H1 (cell line): ENCODE measurements around the gene ZMYND12. TPM values are rescaled to one million over a fixed set of nuclear protein-coding genes. Genes with fewer than 3 reads are reported as not detected.

ENCODE experiments used
- CTCF ChIA-PET: fragments of 300-600 bp; sonication (Branson Sonifier 250); formaldehyde crosslinking; loops from one replicate; lab custom pipeline; 2021; ENCODE audit not compliant: partially characterized antibody; lab: Charles Lee
- POLR2A ChIA-PET: fragments of 300-600 bp; sonication (Branson Sonifier 250); formaldehyde crosslinking; loops from one replicate; lab custom pipeline; 2021; ENCODE audit warnings: inconsistent platforms; ENCODE audit not compliant: partially characterized antibody; lab: Charles Lee
- DNase-seq, 2 experiments: peaks; one replicate each; pipeline versions ENCODE4 v3.0.0 to v3.0.0-alpha.2; 2010 to 2022; ENCODE audit warnings: low spot score in 2 of 2, low read depth in 1 of 2, mixed read lengths in 1 of 2
- FAIRE-seq: peaks from 2 replicates; lab custom pipeline; 2011; peaks lifted over from hg19 to GRCh38; lab: Jason Lieb, UNC
- H2AFZ ChIP-seq: 2 replicates; pipeline ENCODE4 v1.8.1; 2012; ENCODE audit warnings: low read length, inconsistent platforms
- H2AK5ac ChIP-seq: 2 replicates; pipeline ENCODE4 v1.6.1; 2013; ENCODE audit warnings: low read depth, low read length
- H2BK120ac ChIP-seq: replicated peaks from 2 replicates; pipeline ENCODE3; 2013; ENCODE audit warnings: low read depth, low read length, inconsistent platforms
- H2BK12ac ChIP-seq: 2 replicates; pipeline ENCODE4 v1.6.1; 2013; ENCODE audit warnings: low read depth, low read length
- H2BK15ac ChIP-seq: 2 replicates; pipeline ENCODE4 v1.6.1; 2013; ENCODE audit warnings: low read length
- H2BK20ac ChIP-seq: 2 replicates; pipeline ENCODE4 v1.6.1; 2013; ENCODE audit warnings: low read length
- H2BK5ac ChIP-seq: 2 replicates; pipeline ENCODE4 v1.6.1; 2013; ENCODE audit warnings: low read depth, low read length
- H3K14ac ChIP-seq: 2 replicates; pipeline ENCODE4 v1.6.1; 2013; ENCODE audit warnings: inconsistent platforms; ENCODE audit not compliant: insufficient read length
- H3K18ac ChIP-seq: 2 replicates; pipeline ENCODE4 v1.6.1; 2013; ENCODE audit warnings: low read length; ENCODE audit errors: extremely low read depth
- H3K23ac ChIP-seq: 2 replicates; pipeline ENCODE4 v1.6.1; 2013; ENCODE audit warnings: inconsistent platforms; ENCODE audit not compliant: insufficient read length
- H3K23me2 ChIP-seq: 2 replicates; pipeline ENCODE4 v1.6.1; 2013; ENCODE audit warnings: low read depth, low read length
- H3K27ac ChIP-seq: 2 replicates; pipeline ENCODE4 v1.6.1; 2011; ENCODE audit warnings: low read depth, low read length, inconsistent platforms
- H3K27me3 ChIP-seq, 4 experiments: replicated peaks in 1 of 4; 1 replicate in 1 of 4; 2 replicates in 3 of 4; pipeline versions ENCODE4 v1.6.1 to v1.8.1; 2011 to 2013; ENCODE audit warnings: low read length in 3 of 4, mild to moderate bottlenecking in 3 of 4, inconsistent platforms in 2 of 4, mixed read lengths in 2 of 4, moderate library complexity in 1 of 4; ENCODE audit not compliant: control insufficient read depth in 3 of 4, insufficient read depth in 3 of 4; ENCODE audit errors: extremely low read depth in 1 of 4
- H3K36me3 ChIP-seq, 4 experiments: 2 replicates each; pipeline versions ENCODE4 v1.6.1 to v1.8.1; 2011 to 2013; ENCODE audit warnings: mild to moderate bottlenecking in 4 of 4, low read length in 3 of 4, moderate library complexity in 2 of 4, control low read depth in 1 of 4, inconsistent platforms in 1 of 4; ENCODE audit not compliant: insufficient read depth in 4 of 4, control insufficient read depth in 2 of 4
- H3K4ac ChIP-seq: replicated peaks from 2 replicates; pipeline ENCODE3; 2013; ENCODE audit warnings: low read length, low read depth, mixed read lengths, inconsistent platforms; ENCODE audit not compliant: insufficient read length
- H3K4me1 ChIP-seq, 4 experiments: replicated peaks in 1 of 4; 1 replicate in 1 of 4; 2 replicates in 3 of 4; pipeline versions ENCODE4 v1.6.1 to v1.8.1; 2011 to 2013; ENCODE audit warnings: low read length in 3 of 4, inconsistent platforms in 2 of 4, mixed read lengths in 1 of 4; ENCODE audit not compliant: insufficient read depth in 4 of 4, control insufficient read depth in 3 of 4
- H3K4me2 ChIP-seq, 2 experiments: 2 replicates each; pipeline versions ENCODE4 v1.6.1 to v1.8.1; 2011 to 2013; ENCODE audit warnings: low read depth in 2 of 2, low read length in 2 of 2, control low read depth in 1 of 2, inconsistent platforms in 1 of 2, mild to moderate bottlenecking in 1 of 2; ENCODE audit not compliant: insufficient read depth in 1 of 2
- H3K4me3 ChIP-seq, 4 experiments: fragments of 200-600, 300-600 bp in 1 of 4; sonication (generic), shearing (Covaris generic), sonication (Bioruptor Twin) in 1 of 4; 2 replicates each; pipeline versions ENCODE4 v1.5.1 to v1.8.1; 2011 to 2016; ENCODE audit warnings: low read length in 4 of 4, low read depth in 3 of 4, control low read depth in 2 of 4, inconsistent platforms in 2 of 4, mild to moderate bottlenecking in 2 of 4, mixed read lengths in 1 of 4, moderate library complexity in 1 of 4; ENCODE audit not compliant: insufficient read depth in 2 of 4; ENCODE audit errors: extremely low read depth in 1 of 4
- H3K56ac ChIP-seq: replicated peaks from 2 replicates; pipeline ENCODE3; 2013; ENCODE audit warnings: low read depth, mild to moderate bottlenecking, mixed read lengths, low read length, inconsistent platforms; ENCODE audit not compliant: insufficient read length
- H3K79me1 ChIP-seq: 2 replicates; pipeline ENCODE4 v1.6.1; 2013; ENCODE audit warnings: low read depth, low read length, control low read depth
- H3K79me2 ChIP-seq, 2 experiments: 2 replicates each; pipeline versions ENCODE4 v1.6.1 to v1.8.1; 2012 to 2013; ENCODE audit warnings: low read length in 2 of 2, mild to moderate bottlenecking in 2 of 2, inconsistent platforms in 1 of 2; ENCODE audit not compliant: insufficient read depth in 2 of 2, control insufficient read depth in 1 of 2
- H3K9ac ChIP-seq, 4 experiments: replicated peaks in 1 of 4; 1 replicate in 1 of 4; 2 replicates in 3 of 4; pipeline versions ENCODE4 v1.6.1 to v1.8.1; 2011 to 2013; ENCODE audit warnings: low read depth in 3 of 4, low read length in 3 of 4, control low read depth in 2 of 4, mild to moderate bottlenecking in 2 of 4, moderate library complexity in 2 of 4, inconsistent platforms in 1 of 4; ENCODE audit errors: extremely low read depth in 1 of 4
- H3K9me3 ChIP-seq, 2 experiments: 2 replicates each; pipeline versions ENCODE4 v1.6.1 to v1.8.1; 2012 to 2013; ENCODE audit warnings: mild to moderate bottlenecking in 2 of 2, moderate library complexity in 2 of 2, control low read depth in 1 of 2, inconsistent platforms in 1 of 2, low read depth in 1 of 2, low read length in 1 of 2, mixed read lengths in 1 of 2; ENCODE audit not compliant: insufficient read depth in 2 of 2
- H4K20me1 ChIP-seq, 2 experiments: replicated peaks in 1 of 2; 2 replicates each; pipeline versions ENCODE3 to v1.8.1; 2011 to 2013; ENCODE audit warnings: inconsistent platforms in 2 of 2, low read length in 2 of 2, mild to moderate bottlenecking in 1 of 2; ENCODE audit not compliant: insufficient read depth in 2 of 2, control insufficient read depth in 1 of 2
- H4K5ac ChIP-seq: 2 replicates; pipeline ENCODE4 v1.6.1; 2013; ENCODE audit warnings: low read length, low read depth, mixed read lengths, inconsistent platforms; ENCODE audit not compliant: insufficient read length
- H4K8ac ChIP-seq: 2 replicates; pipeline ENCODE4 v1.8.0; 2013; ENCODE audit warnings: mild to moderate bottlenecking, moderate library complexity, low read length, inconsistent platforms; ENCODE audit not compliant: insufficient read depth; ENCODE audit errors: extremely low read depth
- H4K91ac ChIP-seq: replicated peaks from 2 replicates; pipeline ENCODE3; 2013; ENCODE audit warnings: low read length, mixed read lengths, inconsistent platforms; ENCODE audit not compliant: insufficient read length
- CBX8 ChIP-seq: fragments of 300-800, 300-1000 bp; sonication (generic); IDR thresholded peaks from 2 replicates; pipeline ENCODE4 v1.7.1; 2016; ENCODE audit warnings: low read depth, low read length, borderline replicate concordance
- CTBP2 ChIP-seq: IDR thresholded peaks from 2 replicates; pipeline ENCODE4 v1.7.0; 2011; ENCODE audit warnings: borderline replicate concordance, mild to moderate bottlenecking, moderate library complexity, mixed read lengths, low read length; ENCODE audit not compliant: insufficient read depth, insufficient read length
- EP300 ChIP-seq, 2 experiments: IDR thresholded peaks; 1 replicate in 1 of 2; 2 replicates in 1 of 2; pipeline ENCODE4 v1.6.1; 2011 to 2012; ENCODE audit warnings: low read depth in 2 of 2, low read length in 2 of 2, mild to moderate bottlenecking in 2 of 2, borderline replicate concordance in 1 of 2, inconsistent platforms in 1 of 2, moderate library complexity in 1 of 2
- GTF2F1 ChIP-seq: IDR thresholded peaks from 2 replicates; pipeline ENCODE4 v1.6.1; 2012; ENCODE audit warnings: low read depth, low read length, improper control_type of control experiment, borderline replicate concordance
- JUND ChIP-seq: IDR thresholded peaks from 2 replicates; pipeline ENCODE4 v1.6.1; 2011; ENCODE audit warnings: mild to moderate bottlenecking, improper control_type of control experiment, low read length
- NRF1 ChIP-seq: IDR thresholded peaks from 2 replicates; pipeline ENCODE4 v1.6.1; 2011; ENCODE audit warnings: mild to moderate bottlenecking, low read depth, low read length, improper control_type of control experiment
- POU5F1 ChIP-seq: IDR thresholded peaks from 2 replicates; pipeline ENCODE4 v1.6.1; 2011; ENCODE audit warnings: low read depth, mild to moderate bottlenecking, low read length, moderate library complexity
- SIX5 ChIP-seq: IDR thresholded peaks from 2 replicates; pipeline ENCODE4 v1.6.1; 2011; ENCODE audit warnings: mild to moderate bottlenecking, low read depth, low read length
- TBP ChIP-seq: IDR thresholded peaks from 2 replicates; pipeline ENCODE4 v1.6.1; 2011; ENCODE audit warnings: low read depth, low read length, improper control_type of control experiment
- TEAD4 ChIP-seq: IDR thresholded peaks from 2 replicates; pipeline ENCODE4 v1.6.1; 2012; ENCODE audit warnings: low read depth, low read length, inconsistent platforms, mixed read lengths
- YY1 ChIP-seq: IDR thresholded peaks from 2 replicates; pipeline ENCODE4 v1.6.1; 2011; ENCODE audit warnings: low read depth, mild to moderate bottlenecking, low read length
- WGBS, 2 experiments: shearing (Covaris generic) in 1 of 2; methylation state at CpG; one replicate each; pipeline versions ENCODE4 v1.1.6 to v1.1.7; 2013 to 2015; ENCODE audit warnings: low lambda C conversion rate in 2 of 2, mixed read lengths in 2 of 2, inconsistent platforms in 1 of 2, low coverage in 1 of 2, missing lambda C conversion rate in 1 of 2; ENCODE audit not compliant: insufficient replicate concordance in 2 of 2, insufficient coverage in 1 of 2, insufficient read length in 1 of 2; ENCODE audit errors: extremely low coverage in 1 of 2, missing lambda C conversion rate in 1 of 2; 5-methylcytosine and 5-hydroxymethylcytosine counted together
- polyA plus RNA-seq, 7 experiments: library from polyadenylated mRNA; depleted of rRNA in 3 of 7; stranded (reverse) in 5 of 7; unstranded in 2 of 7; fragments of >200 nt in 5 of 7; fragments of 200-250 nt in 2 of 7; gene quantifications; 1 replicate in 5 of 7; 2 replicates in 1 of 7; 4 replicates in 1 of 7; pipeline versions ENCODE4 v1.2.1 to v1.2.3, GENCODE V29; 2011 to 2013; ENCODE audit warnings: missing spikeins in 2 of 7, mixed read lengths in 2 of 7
- total RNA-seq: library from RNA; stranded (reverse); fragmentation: NEBNext Ultra II Directional; extraction: Animal tissue kit (Norgen Biotek cat#: 25700); gene quantifications from 2 replicates; pipeline ENCODE4 v1.2.1, GENCODE V29; 2021

ZMYND12 gene
- total and polyA plus RNA-seq, 2 of the 8 experiments (the other 6 are each of a cell fraction or from before 2014, with no cell fraction given): 0.62 TPM; not detected in 1

DNA sequence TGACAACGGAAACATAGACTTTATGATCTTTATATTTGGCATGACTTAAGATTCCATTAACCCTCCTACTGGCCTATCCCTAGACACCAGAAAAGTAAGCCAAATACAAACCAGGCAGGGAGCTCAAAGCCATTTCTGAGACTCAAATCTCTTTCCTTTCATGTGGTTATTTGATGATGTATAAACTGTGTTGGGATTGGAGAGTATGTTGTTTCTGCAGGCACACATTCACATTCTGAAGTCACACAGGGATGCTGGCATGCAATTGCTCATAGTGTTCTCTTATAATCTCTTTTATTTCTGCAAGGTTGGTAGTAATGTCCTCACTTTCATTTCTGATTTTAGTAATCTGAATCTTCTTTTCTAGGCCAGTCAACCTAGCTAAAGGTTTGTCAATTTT lies 5.8 kb downstream of the ZMYND12 start:
- Histone ChIP-seq H3K79me2 (no peaks in the 10 kb centered on the region), H3K9me3 (no peaks in the 10 kb centered on the region), H3K18ac (no peak overlapping the region), H2BK5ac (no peak overlapping the region), H3K56ac (no peak overlapping the region), H3K27ac (no peak overlapping the region), H4K20me1 (no peaks in the 10 kb centered on the region), H3K23ac (no peak overlapping the region), H2BK12ac (no peak overlapping the region), H2BK120ac (no peak overlapping the region), H2AK5ac (no peak overlapping the region), H3K4ac (no peak overlapping the region), H3K36me3 (no peaks in the 10 kb centered on the region), H3K23me2 (no peaks in the 10 kb centered on the region), H4K91ac (no peak overlapping the region), H3K79me1 (no peaks in the 10 kb centered on the region), H3K9ac (no peak overlapping the region), H2BK15ac (no peak overlapping the region), H3K27me3 (no peaks in the 10 kb centered on the region), H2BK20ac (no peak overlapping the region)
- ChIA-PET POLR2A (no interaction called here), CTCF (interaction anchor here (1.1 kb wide), 1 partner anchor 19 kb away, joined by 3 read pairs; no protein-coding TSS in a partner anchor)
- no peak for DNase-seq
- 100% methylated on average over 1 of the region's 1 CpG; no CpG with 5 or more reads in 1 of the 2 experiments for WGBS, 2 experiments
- no peak for TF ChIP-seq TBP
- no peak for TF ChIP-seq JUND
- no peak for TF ChIP-seq NRF1
- no peak for TF ChIP-seq EP300 (IDR thresholded peaks at IDR 0.05; ENCODE audit: borderline replicate concordance in 1 of 2, low read depth in 2 of 2, low read length in 2 of 2)
- no peak for TF ChIP-seq TEAD4
- TF ChIP-seq CBX8: no peak
- TF ChIP-seq CTBP2: no peak
- TF ChIP-seq YY1: no peak
- no peak for TF ChIP-seq GTF2F1
- TF ChIP-seq SIX5: no peak
- no peak for TF ChIP-seq POU5F1
- TF ChIP-seq, all 59 proteins: peak for 0
- Histone ChIP-seq H2AFZ (no peak overlapping the region), H3K4me1 (no peaks in the 10 kb centered on the region), H4K5ac (no peak overlapping the region), H3K14ac (no peak overlapping the region), H3K4me3 (no peak overlapping the region), H4K8ac (no peak overlapping the region), H3K4me2 (no peak overlapping the region)
- no peak for FAIRE-seq
